ENCODE results near the gene TGFB2.

TGFB2 gene

GRCh38 chr1:218394989-218395388, 49.9 kb downstream of the TGFB2 start:
- no peak for DNase-seq

GRCh38 chr1:218395916-218396315, 50.8 kb downstream of the TGFB2 start:
- DNase-seq: no peak

GRCh38 chr1:218397752-218398339, 52.7 kb downstream of the TGFB2 start:
- no peak for DNase-seq

GRCh38 chr1:218400624-218401023, 55.5 kb downstream of the TGFB2 start:
- DNase-seq: no peak

GRCh38 chr1:218401441-218401997, 56.4 kb downstream of the TGFB2 start:
- no peak for DNase-seq

GRCh38 chr1:218401998-218402785, 57.1 kb downstream of the TGFB2 start:
- peak; percentile 55 for DNase-seq

- DNase-seq: no peak
These were observed 57.6 kb downstream of the TGFB2 start for GRCh38 chr1:218402786-218403120.

- DNase-seq: no peak
These were observed 58.2 kb downstream of the TGFB2 start for GRCh38 chr1:218403300-218403699.

- no peak for DNase-seq
These were observed 62.5 kb downstream of the TGFB2 start for GRCh38 chr1:218407630-218408029.

GRCh38 chr1:218408135-218408534, 63.0 kb downstream of the TGFB2 start:
- DNase-seq: no peak

GRCh38 chr1:218408942-218409341, 63.8 kb downstream of the TGFB2 start:
- no peak for DNase-seq

- DNase-seq: no peak
These were observed 64.9 kb downstream of the TGFB2 start for GRCh38 chr1:218409946-218410510.

- no peak for DNase-seq
These were observed 66.0 kb downstream of the TGFB2 start for GRCh38 chr1:218411101-218411500.

GRCh38 chr1:218412171-218412570, 67.0 kb downstream of the TGFB2 start:
- no peak for DNase-seq

- no peak for DNase-seq
These were observed 68.0 kb downstream of the TGFB2 start for GRCh38 chr1:218413179-218413578.

GRCh38 chr1:218414060-218414728, 69.1 kb downstream of the TGFB2 start:
- no peak for DNase-seq

GRCh38 chr1:218415726-218416125, 70.6 kb downstream of the TGFB2 start:
- DNase-seq: no peak

GRCh38 chr1:218421531-218421930, 76.4 kb downstream of the TGFB2 start:
- DNase-seq: no peak

GRCh38 chr1:218424502-218424901, 79.4 kb downstream of the TGFB2 start:
- no peak for DNase-seq

GRCh38 chr1:218425647-218426342, 80.7 kb downstream of the TGFB2 start:
- DNase-seq: no peak

- no peak for DNase-seq
These were observed 81.2 kb downstream of the TGFB2 start for GRCh38 chr1:218426343-218426657.

- no peak for DNase-seq
These were observed 84.2 kb downstream of the TGFB2 start for GRCh38 chr1:218429301-218429700.

GRCh38 chr1:218430346-218430745, 85.2 kb downstream of the TGFB2 start:
- DNase-seq: no peak

Data from NCI-H1436 treated with DMSO at 0.1 percent for 48 hours (cell line).